Mononuclear cell (primary cell): ENCODE results near the gene SEC61A2. TPM values are rescaled to one million over a fixed set of nuclear protein-coding genes. Genes with fewer than 3 reads are reported as not detected.
"Not testable (repeated sequence)": the region's sequence is repeated elsewhere in the genome, so short reads cannot be mapped to it uniquely, and the experiment has no call there.

Experiments
- H3K27me3 ChIP-seq: 2 replicates; pipeline ENCODE4 v1.6.0; 2011; ENCODE audit warnings: low read length, control low read depth; ENCODE audit not compliant: insufficient read depth
- H3K4me1 ChIP-seq: 2 replicates; pipeline ENCODE4 v1.5.1; 2011; ENCODE audit warnings: mild to moderate bottlenecking, low read length, control low read depth; ENCODE audit not compliant: insufficient read depth
- H3K4me3 ChIP-seq: 2 replicates; pipeline ENCODE4 v1.5.1; 2011; ENCODE audit warnings: mild to moderate bottlenecking, low read length, moderate library complexity
- H3K9me3 ChIP-seq: 2 replicates; pipeline ENCODE4 v1.5.1; 2011; ENCODE audit warnings: low read depth, mild to moderate bottlenecking, control low read depth, low read length
- total RNA-seq: library from RNA; depleted of rRNA; stranded (reverse); fragments of >200 nt; gene quantifications from one replicate; pipeline ENCODE4 v1.2.3, GENCODE V29; 2012

Gene SEC61A2
- total RNA-seq, 1 donor = 13.1 TPM

GRCh38 chr10:12135631-12136030, 6.2 kb downstream of the SEC61A2 start:
- H3K9me3 ChIP-seq = no peaks in the 10 kb centered on the region
- H3K27me3 ChIP-seq = no peaks in the 10 kb centered on the region
- no peak overlapping the region for H3K4me3 ChIP-seq
- no peaks in the 10 kb centered on the region for H3K4me1 ChIP-seq

- Histone ChIP-seq H3K9me3 (no peaks in the 10 kb centered on the region), H3K4me3 (no peak overlapping the region), H3K4me1 (no peaks in the 10 kb centered on the region), H3K27me3 (no peaks in the 10 kb centered on the region)
Measured at GRCh38 chr10:12140038-12140437, 10.6 kb downstream of the SEC61A2 start.

- no peaks in the 10 kb centered on the region for H3K27me3 ChIP-seq
- H3K4me1 ChIP-seq = no peaks in the 10 kb centered on the region
- no peak overlapping the region for H3K4me3 ChIP-seq
- H3K9me3 ChIP-seq = no peaks in the 10 kb centered on the region
Measured at GRCh38 chr10:12144538-12144937, 15.1 kb downstream of the SEC61A2 start.

GRCh38 chr10:12150163-12150562, 20.7 kb downstream of the SEC61A2 start:
- Histone ChIP-seq H3K9me3 (no peaks in the 10 kb centered on the region), H3K4me3 (no peak overlapping the region), H3K4me1 (no peaks in the 10 kb centered on the region), H3K27me3 (peaks cover 20% of the 10 kb centered on the region)

GRCh38 chr10:12154516-12154915, 25.0 kb downstream of the SEC61A2 start:
- Histone ChIP-seq H3K9me3 (no peaks in the 10 kb centered on the region), H3K4me3 (no peak overlapping the region), H3K27me3 (peaks cover 44% of the 10 kb centered on the region), H3K4me1 (peaks cover 13% of the 10 kb centered on the region)

GRCh38 chr10:12156367-12157123, 27.1 kb downstream of the SEC61A2 start:
- H3K4me3 ChIP-seq = no peak overlapping the region
- H3K4me1 ChIP-seq = peaks cover 13% of the 10 kb centered on the region
- H3K27me3 ChIP-seq = peaks cover 51% of the 10 kb centered on the region
- H3K9me3 ChIP-seq = no peaks in the 10 kb centered on the region

GRCh38 chr10:12158111-12158510, 28.6 kb downstream of the SEC61A2 start:
- H3K4me1 ChIP-seq = peaks cover 13% of the 10 kb centered on the region
- peaks cover 55% of the 10 kb centered on the region for H3K27me3 ChIP-seq
- H3K4me3 ChIP-seq = no peak overlapping the region
- H3K9me3 ChIP-seq = no peaks in the 10 kb centered on the region

GRCh38 chr10:12160664-12161063, 31.2 kb downstream of the SEC61A2 start:
- peaks cover 33% of the 10 kb centered on the region for H3K27me3 ChIP-seq
- H3K4me1 ChIP-seq = peaks cover 13% of the 10 kb centered on the region
- H3K9me3 ChIP-seq = no peaks in the 10 kb centered on the region
- H3K4me3 ChIP-seq = no peak overlapping the region

GRCh38 chr10:12162927-12163326, 33.5 kb downstream of the SEC61A2 start:
- Histone ChIP-seq H3K27me3 (peaks cover 17% of the 10 kb centered on the region), H3K9me3 (no peaks in the 10 kb centered on the region), H3K4me3 (no peak overlapping the region), H3K4me1 (peaks cover 4% of the 10 kb centered on the region)

- peaks cover 17% of the 10 kb centered on the region for H3K27me3 ChIP-seq
- no peak overlapping the region for H3K4me3 ChIP-seq
- H3K4me1 ChIP-seq = no peaks in the 10 kb centered on the region
- H3K9me3 ChIP-seq = no peaks in the 10 kb centered on the region
Measured at GRCh38 chr10:12164085-12164484, 34.6 kb downstream of the SEC61A2 start.

- peaks cover 10% of the 10 kb centered on the region for H3K27me3 ChIP-seq
- H3K9me3 ChIP-seq = no peaks in the 10 kb centered on the region
- no peak overlapping the region for H3K4me3 ChIP-seq
- H3K4me1 ChIP-seq = no peaks in the 10 kb centered on the region
Measured at GRCh38 chr10:12165036-12165435, 35.6 kb downstream of the SEC61A2 start.

- peaks cover 7% of the 10 kb centered on the region for H3K27me3 ChIP-seq
- H3K4me3 ChIP-seq = no peak overlapping the region
- H3K4me1 ChIP-seq = no peaks in the 10 kb centered on the region
- no peaks in the 10 kb centered on the region for H3K9me3 ChIP-seq
Measured at GRCh38 chr10:12165999-12166775, 36.7 kb downstream of the SEC61A2 start.

GRCh38 chr10:12171512-12171911, 42.0 kb downstream of the SEC61A2 start:
- not testable (repeated sequence) for H3K4me1 ChIP-seq, H3K4me3 ChIP-seq, H3K27me3 ChIP-seq, H3K9me3 ChIP-seq

GRCh38 chr10:12177642-12178041, 48.2 kb downstream of the SEC61A2 start:
- H3K27me3 ChIP-seq = no peaks in the 10 kb centered on the region
- peaks cover 26% of the 10 kb centered on the region for H3K4me1 ChIP-seq

GRCh38 chr10:12179606-12180170, 50.2 kb downstream of the SEC61A2 start:
- Histone ChIP-seq H3K4me1 (peaks cover 26% of the 10 kb centered on the region), H3K9me3 (no peaks in the 10 kb centered on the region), H3K27me3 (no peaks in the 10 kb centered on the region), H3K4me3 (no peak overlapping the region)

More at GRCh38 chr10:12177642-12178041, 48.2 kb downstream of the SEC61A2 start:
- H3K9me3 ChIP-seq = no peaks in the 10 kb centered on the region
- no peak overlapping the region for H3K4me3 ChIP-seq
